WTC11 (cell line): ENCODE results near the gene ALOX12.

Source experiments
- CREM ChIP-seq: sonication (generic); formaldehyde crosslinking; IDR thresholded peaks from 2 replicates; pipeline ENCODE4 v1.8.1; 2022; ENCODE audit warnings: mild to moderate bottlenecking, missing genetic modification reagents, moderate library complexity
- CTCF ChIP-seq: fragments of 200-600 bp; IDR thresholded peaks from 2 replicates; pipeline ENCODE4 v1.8.0; 2022; ENCODE audit warnings: antibody characterized with exemption

GRCh38 chr17:7025245-7025644 lies 29.4 kb downstream of the ALOX12 start:
- TF ChIP-seq CTCF: no peak
- TF ChIP-seq CREM (CRISPR knock-in tag): no peak
